GM20431 (cell line): ENCODE measurements around the gene DENND1A.

Experiments used
- in situ Hi-C: fragments of 300-500 bp; cut with MseI, MboI; formaldehyde crosslinking; loops from one replicate; pipeline ENCODE4 v1.15.0; 2020; ENCODE audit warnings: low sequenced_read_pairs; ENCODE audit not compliant: unreplicated experiment

DENND1A gene

GRCh38 chr9:123487944-123488548 lies 441.9 kb downstream of the DENND1A start:
- in situ Hi-C loops: no loop called here

- in situ Hi-C loops: no loop called here
These were observed 443.5 kb downstream of the DENND1A start for GRCh38 chr9:123486431-123486830.

DNA sequence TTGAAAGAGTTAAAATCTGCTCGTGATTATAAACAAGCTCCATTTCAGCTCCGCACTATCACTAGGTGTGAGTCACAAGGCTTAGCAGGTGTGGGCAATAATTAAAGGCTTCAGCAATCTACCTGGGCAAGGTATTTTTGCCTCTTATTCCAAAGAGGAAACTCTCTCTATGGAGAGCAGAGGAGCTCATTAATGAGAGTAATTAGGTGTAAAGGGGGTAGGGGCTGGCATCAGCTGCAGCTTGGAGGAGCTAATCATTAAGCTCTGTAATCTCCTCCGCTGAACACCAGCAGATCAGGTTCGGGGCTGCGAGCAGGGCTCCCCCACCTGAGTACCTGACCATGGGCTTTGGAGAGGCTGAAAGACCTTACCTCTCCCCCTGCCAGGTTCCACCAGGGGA lies 444.7 kb downstream of the DENND1A start:
- in situ Hi-C loops: no loop called here

- in situ Hi-C loops: no loop called here
These were observed 445.8 kb downstream of the DENND1A start for GRCh38 chr9:123484130-123484529.

- in situ Hi-C loops: no loop called here
These were observed 446.6 kb downstream of the DENND1A start for GRCh38 chr9:123483191-123483803.

DNA sequence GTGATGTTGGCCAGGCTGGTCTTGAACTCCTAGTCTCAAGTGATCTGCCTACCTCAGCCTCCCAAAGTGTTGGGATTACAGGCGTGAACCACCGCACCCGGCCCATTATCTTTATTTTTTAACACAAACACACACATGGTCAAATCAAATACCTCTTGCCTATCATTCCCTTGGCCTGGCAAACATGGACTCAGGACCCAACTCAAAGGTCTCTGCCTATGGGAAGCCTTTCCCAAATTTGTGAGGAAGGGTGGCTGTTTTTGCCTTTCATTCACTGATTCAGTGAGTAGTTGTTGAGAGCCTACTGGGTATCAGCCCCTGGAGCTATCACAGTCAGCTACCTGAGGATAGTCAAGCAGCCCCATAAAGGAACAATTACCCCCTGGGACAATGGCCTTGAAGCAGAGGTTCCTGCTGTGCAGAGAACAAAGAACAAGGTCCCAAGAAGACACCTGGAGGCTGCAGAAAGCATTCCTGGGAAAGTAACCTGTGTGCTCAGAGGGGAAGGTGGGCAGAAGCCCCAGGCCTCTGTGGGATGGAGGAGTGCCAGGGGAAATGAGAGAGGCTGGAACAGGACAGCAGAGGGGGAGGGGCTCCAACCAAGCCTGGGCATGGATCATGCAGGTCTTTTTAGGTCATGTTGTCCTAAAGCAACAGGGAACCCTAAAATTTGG lies 447.5 kb downstream of the DENND1A start:
- in situ Hi-C loops: no loop called here

DNA sequence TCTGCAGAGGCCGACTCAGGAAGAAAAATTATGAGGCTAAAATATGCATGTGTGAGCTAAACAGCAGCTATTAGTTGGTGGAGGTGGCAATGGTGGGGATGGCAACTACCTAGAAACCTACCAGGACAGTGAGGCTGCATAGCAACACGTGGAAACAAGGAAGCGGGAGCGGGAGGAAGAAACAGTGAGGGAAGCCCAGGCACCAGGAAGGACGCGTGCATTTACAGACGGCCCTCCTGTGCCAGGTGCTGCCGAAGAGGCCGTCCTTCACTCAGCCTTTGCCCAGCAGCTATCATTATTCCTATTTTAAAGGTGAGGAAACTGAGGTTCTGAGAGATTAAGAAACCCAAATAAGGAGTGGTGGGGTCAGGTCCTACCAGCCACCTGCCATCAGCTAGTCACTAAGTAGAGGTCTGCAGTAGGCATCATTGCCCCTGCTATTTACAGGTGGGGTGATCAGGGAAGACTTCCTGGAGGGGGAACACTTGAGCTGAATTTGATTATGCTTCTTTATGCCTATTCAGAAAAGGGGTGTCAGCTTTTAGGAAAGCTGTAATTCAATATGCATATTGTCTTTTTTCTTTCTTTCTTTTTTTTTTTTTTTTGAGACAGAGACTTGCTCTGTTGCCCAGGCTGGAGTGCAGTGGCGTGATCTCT lies 448.6 kb downstream of the DENND1A start:
- in situ Hi-C loops: no loop called here

DNA sequence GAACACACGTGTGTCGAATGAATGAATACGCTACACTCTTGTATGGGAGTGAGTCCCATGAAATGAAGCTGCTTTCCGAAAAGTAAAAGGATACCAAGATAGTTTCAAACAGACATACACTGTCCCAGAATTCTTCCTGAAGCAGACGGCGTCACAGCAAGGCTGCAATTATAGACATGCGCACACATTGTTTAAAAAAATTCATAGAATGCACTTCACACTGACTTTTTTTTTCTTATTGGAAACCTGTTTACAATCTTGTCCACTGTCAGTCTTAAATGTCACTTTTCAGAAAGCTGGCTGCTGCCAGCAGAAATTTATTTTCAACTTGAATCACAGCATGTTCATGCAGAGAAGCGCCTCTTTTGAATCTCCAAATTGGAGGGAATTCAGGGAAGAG lies 449.1 kb downstream of the DENND1A start:
- in situ Hi-C loops: no loop called here

DNA sequence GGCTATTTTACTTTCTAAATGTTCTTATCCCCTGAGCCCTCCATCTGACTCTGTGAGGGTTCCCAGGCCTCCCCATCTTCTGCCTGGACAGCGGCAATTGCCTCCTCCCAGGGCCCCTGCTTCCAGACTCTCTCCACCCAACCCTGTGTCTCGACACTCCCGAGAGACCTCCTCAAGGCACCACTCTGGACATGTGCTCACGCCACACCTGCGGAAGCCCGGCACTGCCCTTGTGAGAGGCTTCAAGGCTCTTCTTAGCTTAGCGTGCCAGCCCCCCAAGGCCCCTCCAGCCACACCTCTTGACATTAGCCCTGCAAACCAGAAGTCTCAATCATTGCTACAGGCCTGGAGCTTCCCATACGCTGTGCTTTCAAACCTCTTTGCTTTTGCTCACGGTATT lies 449.8 kb downstream of the DENND1A start:
- in situ Hi-C loops: no loop called here

- in situ Hi-C loops: no loop called here
These were observed 450.8 kb downstream of the DENND1A start for GRCh38 chr9:123478967-123479602.

GRCh38 chr9:123478160-123478559 lies 451.8 kb downstream of the DENND1A start:
- in situ Hi-C loops: no loop called here

DNA sequence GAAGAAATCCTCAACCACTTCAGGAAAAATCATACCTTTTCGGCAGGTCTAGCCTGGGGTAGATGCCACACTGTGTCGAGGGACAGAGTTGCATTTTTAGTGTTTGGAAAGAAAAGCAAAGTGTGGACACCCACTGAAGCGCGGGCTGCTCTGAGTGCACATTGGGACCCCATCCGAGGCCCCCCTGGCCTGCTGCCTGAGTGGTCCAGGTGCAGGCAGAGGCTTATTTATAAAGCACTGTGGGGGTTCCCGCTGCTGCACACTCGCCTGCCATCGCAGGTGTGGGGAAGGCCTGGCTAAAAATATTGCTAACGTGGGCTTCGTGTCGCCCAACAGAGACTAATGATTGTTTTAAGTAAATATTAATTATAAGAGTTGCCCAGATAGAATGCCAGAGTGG lies 454.5 kb downstream of the DENND1A start:
- in situ Hi-C loops: no loop called here

DNA sequence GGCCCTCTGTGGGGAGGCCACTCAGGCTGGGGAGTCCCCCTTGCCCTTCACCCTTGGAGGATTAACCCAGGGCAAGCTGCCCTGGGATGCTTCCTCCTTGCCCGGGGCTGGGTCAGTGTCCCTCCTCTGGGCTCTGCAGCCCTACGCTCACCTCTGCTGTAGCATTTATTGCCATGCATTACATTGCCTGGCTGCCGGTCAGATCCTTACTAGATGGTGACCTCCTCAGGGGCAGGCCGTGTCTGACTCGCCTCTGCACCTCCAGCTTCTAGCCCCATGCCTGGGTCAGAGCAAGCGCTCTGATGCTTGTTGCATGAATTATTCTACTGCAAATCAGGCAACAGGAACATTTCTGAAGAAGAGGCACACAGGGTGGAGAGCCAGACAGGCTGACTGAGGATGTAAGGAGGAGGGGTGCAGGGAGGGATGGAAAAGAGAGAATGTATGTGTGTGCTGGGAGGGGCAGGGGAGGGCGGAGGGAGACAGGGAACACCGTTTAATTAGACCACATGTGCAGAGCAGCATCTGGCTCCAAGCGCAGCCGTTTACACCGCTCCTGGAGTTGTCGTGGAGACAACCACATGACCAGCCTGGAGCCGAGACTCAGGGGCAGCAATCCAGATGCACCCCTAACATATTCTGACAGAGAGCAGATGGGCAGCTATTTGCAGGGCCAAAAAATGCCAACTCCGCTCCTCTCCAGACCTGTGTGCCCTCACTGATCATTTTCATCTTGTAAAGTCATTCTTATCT lies 456.9 kb downstream of the DENND1A start:
- in situ Hi-C loops: no loop called here

DNA sequence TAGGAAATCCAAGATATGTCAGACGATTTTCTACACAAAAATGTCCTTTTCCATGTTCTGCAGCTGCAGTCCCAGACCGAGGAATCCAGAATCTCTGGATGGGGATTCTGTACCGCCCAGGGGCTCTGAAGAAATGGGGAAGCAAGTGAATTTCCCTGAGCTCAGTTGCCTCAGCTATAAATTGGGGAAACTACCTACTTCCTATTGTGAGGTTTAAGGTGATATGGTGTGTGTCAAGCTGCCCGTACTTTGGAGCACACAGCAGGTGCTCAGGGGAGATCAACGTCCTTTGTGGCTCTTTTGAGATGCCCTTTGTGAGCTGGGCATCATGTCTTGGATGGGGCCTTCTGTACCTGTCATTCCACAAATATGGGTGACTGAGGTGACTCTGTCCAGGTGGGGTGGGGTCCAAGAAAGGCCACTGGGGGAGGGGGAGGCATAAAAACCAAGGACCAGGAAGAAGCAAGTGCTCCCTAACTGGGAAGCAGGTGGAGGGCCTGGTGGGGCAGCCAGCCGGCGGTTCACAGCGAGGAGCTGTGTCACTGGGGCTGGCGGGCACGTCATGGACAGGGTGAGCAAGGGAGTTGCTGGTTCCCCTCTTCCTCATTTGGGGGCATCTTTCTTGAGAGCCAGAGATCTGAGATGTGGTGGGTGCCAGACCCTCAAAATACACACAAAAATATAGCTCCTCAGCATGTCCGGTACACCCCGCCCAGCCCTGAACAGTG lies 457.9 kb downstream of the DENND1A start:
- in situ Hi-C loops: no loop called here

- in situ Hi-C loops: no loop called here
These were observed 458.7 kb downstream of the DENND1A start for GRCh38 chr9:123470991-123471770.

DNA sequence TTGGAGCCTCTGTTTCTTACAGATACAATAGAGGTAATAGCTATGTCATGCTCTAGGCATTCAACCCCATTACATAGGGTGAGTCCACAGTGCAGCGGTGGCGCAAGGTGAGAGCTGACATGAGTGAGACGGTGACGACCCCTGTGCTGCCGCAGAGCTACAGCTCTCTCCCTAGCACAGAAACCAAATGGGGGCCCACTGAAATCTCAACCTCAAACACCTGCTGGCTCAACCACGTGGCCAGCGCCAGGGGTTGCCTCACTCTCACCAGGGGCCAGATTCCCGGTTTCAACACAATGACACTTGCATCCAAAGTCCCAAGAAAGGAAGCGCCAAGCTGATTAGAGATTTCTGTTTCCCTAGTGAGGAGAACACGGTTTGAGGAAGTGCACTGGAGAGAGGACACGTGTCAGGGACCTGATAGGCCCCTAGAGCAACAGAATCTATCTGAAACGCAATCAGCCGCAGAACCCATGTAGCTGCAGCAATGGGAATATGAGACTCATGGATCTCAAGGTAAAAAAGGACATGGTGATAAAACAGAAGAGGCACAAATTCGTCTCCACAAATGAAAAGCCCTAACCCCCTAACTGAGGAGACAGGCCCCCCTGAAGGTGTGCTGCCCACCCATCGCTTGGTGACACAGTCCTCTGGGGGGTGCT lies 459.7 kb downstream of the DENND1A start:
- in situ Hi-C loops: no loop called here

DNA sequence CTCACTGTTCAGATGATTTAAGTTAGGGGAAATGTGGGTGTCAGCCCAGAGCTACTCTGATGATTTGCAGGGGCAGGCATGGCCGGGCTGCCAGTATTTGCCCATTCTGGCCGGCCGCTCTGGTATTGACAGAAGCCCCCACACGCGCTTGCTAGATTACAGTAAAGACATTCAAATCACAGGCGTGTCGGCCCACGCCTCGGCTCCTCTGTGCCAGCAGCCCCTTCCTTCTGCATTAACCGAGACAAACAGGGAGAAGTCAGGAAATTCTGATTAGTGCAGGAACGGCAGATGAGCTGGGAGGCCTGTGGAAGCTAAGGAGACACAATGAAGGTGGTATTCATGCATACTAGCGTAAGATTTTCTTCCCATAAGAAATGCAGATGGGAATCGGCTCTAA lies 460.6 kb downstream of the DENND1A start:
- in situ Hi-C loops: no loop called here

DNA sequence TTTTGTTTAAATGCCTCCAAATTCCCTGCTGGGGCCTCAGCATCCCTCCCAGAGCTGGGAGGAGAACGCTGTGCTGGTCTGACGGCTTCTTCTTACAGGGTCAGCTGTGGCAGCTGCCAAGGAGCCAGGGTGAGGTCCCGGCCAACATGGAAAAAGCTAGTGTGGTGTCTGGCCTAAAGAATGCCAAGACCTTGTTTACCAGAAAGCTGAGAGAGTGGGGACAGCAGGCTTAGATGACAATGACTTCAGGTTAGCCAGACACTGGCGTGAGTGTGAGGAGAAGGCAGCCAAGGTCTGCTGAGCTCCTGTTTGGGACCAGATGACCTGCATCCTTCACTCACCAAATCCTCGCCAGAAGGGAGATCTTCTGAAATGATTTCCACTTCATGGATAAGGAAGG lies 461.4 kb downstream of the DENND1A start:
- in situ Hi-C loops: no loop called here
